Stimulated activated CD4-positive, alpha-beta T cell treated with anti-CD3 and anti-CD28 coated beads, Interleukin-15, amount 100 ng/mL, for 1 hour (primary cell): ENCODE measurements around the gene AGBL4.

Source experiments
- DNase-seq, 2 donors: peaks; one replicate each; pipeline ENCODE4 v3.0.0-alpha.2; 2020; ENCODE audit warnings: low read depth in 1 of 2, low spot score in 1 of 2

Gene AGBL4

DNA sequence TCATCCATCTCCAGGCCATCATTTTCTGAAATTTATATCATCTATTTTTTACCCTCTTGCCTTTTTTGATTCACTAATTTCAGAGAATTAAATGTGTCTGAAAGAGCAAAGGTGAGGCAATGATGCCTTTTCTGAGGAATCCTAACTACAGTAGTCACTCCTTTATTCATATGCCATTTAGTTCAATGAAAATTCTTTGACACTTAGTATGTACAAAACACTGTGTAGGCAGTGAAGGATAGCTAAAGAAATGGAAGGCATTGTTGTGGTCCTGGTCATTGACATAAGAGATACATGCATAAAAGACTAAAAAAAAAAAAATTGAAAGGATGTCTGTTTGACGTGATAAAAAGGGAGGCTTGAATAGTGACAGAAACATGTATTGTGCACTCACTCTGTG, 1075.2 kb downstream of the AGBL4 start:
- no peak for DNase-seq

DNA sequence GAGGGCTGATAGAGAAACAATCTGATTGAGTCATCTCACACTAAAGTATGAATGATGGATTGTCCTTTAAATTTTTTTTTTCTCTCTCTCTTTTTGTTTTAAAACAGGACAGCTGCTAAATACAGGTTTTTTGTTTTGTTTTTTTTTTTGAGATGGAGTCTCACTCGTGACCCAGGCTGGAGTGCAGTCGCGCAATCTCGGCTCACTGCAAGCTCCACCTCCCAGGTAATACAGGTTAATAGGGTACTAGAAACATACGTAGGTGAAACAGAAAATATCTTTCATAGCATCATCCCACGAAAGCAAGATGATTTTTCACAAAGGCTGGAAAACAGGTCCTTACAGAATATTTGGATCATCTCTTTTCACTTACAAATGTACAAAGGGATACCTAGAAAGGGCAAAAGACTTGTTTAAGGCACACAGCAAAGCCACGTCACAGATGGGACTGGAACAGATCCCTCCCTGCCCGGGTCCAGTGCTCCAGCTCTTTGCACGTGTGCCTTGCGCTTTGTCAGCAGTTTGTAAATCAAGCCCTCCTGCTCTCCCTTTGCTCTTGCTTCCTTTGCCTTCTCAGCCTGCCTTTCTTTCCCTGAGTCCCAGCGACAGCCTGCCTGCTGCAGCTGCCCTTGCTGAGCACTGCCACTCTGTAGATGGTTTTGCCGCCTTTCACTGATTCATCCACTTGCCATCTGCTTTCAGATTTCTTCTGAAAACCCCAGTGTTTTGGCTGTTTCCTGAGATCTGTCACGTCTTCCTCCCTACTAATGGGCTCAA, 1075.8 kb downstream of the AGBL4 start:
- no peak for DNase-seq

DNA sequence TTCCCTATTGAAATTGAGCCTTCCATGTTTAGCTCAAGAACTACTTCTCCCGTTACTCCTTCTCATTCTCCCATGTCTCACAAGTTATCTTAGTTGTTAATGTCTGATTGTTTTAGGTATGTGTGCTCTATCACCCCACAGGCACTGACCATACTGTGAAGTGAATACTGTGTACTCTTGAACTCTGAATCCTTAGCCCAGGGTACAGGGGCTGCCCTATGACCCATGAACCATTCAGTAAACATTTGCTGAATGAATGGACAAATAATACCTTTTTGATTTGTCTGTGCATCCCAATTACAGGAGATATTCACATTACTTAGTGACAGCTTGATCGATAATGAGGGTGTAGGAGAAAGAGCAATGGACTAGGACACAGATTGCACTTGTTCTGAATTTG, 1077.7 kb downstream of the AGBL4 start:
- DNase-seq = no peak

DNA sequence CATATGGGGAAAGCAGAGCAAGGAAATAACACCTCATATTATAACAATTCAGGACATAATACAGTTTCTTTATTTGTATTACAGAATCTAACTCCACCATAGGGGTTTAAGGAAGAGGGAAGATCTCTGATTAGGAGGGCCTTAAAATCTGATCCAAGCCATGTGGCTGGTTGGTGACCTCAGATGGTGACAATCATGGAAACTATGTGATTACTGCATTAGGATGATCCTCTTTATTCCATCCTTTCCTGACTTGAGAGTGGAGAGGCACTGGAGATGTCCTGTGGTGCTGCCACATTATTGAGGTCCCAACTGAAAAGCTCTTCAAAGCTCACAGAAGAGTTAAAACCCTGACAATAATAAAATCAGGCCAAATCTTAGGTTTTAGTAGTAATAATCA, 1078.9 kb downstream of the AGBL4 start:
- no peak for DNase-seq

DNA sequence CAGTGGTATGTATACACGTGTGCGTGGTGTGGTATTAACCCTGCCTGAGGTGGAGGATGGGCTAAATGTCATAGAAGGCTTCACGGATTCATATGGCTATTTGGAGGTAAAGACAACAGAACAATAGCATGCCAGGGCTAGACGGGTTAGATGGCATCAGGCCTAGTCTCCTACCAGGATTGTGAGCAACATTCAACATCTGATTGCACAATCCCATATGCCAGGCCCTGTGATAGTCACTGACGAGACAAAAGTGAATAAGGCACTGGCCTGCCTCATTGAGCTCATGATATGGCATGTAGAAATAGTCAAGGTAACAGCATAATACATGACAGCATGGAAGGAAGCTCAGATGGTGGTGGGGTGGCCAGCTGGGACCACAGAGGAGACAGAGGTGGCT, 1079.9 kb downstream of the AGBL4 start:
- DNase-seq = no peak

DNA sequence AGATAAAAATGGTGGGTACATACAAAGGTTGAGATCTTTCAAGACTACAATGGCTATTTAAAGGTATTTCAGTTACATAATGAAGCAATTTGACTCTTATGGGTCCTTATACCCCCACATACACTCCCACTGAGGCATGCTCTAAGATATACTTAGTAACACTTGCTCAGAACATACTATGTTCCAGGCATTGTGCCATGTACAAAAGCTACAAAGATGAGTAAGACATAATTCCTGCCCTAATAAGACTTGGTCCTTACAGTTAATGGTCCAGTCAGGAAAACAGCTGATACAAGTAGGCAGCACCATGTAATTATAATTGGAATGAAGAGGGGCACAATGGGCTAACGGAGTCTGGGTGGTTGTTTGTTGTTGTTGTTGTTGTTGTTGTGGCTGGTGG, 1080.4 kb downstream of the AGBL4 start:
- no peak for DNase-seq

DNA sequence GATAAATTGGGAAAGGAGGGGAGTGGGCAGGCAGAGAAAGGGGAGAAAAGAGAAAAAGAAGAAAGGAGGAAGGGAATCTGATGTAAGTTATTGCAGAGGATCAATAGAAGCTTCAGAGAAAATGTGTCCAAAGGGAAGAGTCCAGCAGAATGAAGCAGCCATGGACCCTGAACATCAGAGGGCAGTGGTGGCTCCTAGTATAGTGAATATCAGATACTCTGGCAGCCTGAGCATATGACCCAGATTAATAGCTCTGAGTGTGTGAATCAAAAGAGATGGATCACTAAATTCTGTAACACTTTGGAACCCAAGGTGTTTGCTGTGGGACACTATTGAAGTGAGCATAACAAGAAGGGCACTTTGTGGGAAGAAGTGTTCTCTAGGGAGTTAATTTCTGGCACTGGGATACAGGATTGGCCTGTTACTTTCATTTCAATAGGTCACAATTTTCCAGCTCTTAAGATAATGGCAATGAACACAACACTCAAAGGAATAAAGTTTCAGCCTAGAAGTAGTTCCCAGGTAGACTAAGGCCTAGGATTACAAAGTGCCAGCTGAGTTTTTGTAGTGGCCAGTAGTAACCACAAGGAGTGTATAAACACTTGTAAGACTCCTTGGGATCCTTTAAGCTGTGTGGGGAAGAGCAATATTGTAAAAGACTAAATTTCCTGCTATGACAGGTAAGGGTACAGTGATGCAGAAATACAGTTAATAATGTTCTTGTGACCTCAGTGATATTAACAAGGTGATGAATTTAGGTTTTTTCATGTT, 1082.6 kb downstream of the AGBL4 start:
- no peak for DNase-seq

DNA sequence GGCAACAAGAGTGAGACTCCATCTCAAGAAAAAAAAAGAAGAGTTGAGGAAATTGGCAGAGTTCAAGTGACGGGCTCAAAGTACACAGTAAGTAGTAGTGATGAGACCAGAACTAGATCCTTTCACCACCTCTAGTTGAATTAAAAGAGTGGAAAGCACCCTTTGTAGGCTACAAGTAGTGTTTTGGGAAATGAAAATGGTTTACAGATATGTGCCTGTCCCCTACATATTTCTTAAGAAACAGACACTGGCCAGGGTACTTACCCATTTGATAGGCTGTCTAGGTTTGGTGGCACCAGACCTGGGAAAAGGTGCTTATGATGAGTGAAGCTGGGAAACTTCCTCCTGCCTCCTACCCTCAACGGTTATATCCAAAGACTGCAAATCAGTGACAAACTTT, 1083.4 kb downstream of the AGBL4 start:
- DNase-seq = no peak

DNA sequence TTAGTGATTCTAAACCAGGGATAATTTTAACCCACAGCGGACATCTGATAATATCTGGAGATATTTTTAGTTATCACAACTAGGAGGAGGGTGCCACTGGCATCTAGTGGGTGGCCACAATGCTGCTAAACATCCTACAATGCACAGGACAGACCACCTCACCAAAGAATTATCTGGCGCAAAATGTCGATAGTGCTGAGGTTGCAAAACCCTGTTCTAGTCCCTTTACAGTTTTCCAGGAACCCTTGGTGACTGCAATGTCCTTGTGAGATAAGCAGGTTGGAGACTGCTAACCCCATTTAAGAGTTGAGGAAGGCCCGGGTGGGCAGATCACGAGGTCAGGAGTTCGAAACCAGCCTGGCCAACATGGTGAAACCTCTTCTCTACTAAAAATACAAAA, 1083.9 kb downstream of the AGBL4 start:
- no peak for DNase-seq

DNA sequence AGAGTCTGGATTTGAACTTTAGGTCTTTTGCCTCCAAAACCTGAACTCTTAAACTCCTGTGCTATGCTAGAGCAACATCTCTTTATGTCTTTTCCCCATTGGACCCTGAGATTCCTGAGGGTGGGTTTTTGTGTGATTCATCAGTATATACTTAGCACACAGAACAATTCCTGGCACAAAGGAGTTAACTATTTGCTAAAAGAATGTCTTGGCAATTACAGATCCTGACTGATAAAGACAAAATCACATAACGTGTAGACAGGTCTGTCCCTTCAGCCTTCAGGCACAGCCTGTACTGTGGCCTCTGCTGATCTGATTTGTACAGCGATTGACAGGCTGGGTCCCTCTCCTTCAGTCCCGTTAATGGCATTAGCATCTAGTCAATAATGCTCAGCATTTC, 1084.7 kb downstream of the AGBL4 start:
- DNase-seq = no peak

DNA sequence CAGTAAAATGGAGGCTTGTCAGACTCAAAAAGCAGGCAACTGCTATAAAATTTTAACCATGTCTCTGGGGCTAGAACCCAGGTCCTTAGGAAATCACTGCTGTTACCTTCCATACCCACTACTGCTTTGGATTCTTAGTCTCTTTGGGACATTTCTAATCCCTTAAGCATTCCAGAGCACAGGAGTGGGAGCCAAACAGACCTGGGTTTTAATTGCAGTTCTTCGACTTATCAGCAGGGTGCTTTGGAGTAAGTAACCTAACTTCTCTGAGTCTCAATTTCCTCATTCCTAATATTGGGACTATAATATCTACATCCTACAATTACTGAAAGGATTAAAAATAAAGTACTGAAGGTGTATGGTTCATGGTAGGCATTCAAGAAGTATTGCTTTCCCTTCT, 1086.0 kb downstream of the AGBL4 start:
- DNase-seq = no peak

DNA sequence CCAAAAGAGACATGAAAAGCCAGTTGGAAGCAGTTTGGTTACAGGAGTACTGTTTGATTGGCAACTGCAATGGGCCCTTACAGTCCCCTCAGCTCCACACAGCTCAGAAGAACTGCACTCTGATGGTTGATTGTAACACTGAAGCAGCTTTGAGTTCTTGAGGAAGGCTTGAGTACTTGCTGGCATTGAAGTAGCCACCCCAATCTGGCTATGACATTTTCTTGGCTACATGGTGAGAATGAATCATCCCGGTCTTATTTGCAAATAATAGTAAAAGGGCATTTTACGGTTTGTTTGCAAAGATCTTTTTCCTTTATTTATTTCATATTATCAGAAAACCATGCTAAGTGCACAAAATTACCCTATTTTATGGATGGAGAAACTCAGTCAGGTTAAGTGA, 1087.3 kb downstream of the AGBL4 start:
- DNase-seq = no peak

DNA sequence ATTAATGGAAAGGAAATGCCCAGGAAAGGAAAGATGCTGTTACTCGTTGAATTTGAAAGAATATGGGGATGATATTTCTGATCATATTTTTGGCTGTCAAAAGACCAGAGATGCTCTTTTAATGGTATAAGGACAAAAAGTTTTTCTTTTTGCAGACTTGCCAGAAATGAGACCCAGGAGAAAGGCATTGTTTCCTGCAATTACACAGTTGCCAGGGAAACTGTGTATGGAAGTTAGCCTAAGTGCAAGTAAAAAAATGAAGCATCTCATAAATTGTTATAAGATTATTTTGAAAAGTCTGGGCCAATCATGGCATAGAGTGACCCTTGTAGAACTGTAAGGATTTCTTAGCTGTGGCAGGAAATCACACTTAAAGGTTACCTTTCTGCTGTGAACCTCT, 1091.4 kb downstream of the AGBL4 start:
- DNase-seq = no peak

DNA sequence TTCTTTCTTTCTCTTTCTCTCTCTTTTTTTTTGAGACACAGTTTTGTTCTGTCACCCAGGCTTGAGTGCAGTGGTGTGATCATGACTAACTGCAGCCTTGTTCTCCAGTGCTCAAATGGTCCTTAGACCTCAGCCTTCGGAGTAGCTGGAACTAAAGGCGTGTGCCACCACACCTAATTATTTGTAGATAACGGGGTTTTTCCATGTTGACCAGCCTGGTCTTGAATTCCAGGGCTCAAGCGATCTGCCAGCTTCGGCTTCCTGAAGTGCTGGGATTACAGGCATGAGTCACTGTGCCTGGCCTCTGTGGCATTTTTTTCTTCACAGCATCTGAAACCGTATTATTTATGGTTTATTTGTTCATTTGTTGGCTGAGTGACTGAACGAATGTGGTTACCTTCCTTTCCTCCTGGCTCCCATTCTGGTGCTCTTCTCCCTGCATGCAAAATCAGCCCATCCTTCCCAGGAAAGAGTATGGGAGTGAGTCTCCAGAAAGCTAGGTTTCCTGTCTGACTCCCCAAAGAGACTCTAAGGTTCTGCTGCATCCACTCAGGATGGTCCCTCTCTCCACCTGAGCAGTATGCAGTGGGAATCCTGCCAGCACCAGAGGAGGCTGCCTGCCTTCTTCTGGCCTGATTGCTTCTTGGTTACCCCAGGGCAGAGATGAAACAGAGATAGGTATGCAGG, 1092.1 kb downstream of the AGBL4 start:
- DNase-seq = no peak

DNA sequence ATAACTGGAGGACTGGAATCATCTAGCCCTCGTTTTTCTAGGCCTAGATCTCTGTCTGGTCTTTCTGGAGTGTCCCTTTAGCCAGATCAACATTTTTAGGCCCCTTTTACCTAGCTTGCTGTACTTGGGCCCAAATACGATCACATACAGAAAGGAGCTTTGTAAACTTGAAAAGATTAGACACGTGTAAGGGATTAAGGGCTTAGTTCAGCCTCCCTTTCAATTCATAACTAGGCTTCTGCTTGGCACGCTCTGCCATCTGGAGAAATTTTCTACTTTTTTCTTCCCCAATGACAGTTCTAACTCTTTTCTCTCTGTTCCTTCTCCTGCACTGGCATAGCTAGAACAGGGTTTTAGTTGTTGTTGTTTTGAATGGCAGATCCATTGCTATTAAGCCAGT, 1093.7 kb downstream of the AGBL4 start:
- no peak for DNase-seq

DNA sequence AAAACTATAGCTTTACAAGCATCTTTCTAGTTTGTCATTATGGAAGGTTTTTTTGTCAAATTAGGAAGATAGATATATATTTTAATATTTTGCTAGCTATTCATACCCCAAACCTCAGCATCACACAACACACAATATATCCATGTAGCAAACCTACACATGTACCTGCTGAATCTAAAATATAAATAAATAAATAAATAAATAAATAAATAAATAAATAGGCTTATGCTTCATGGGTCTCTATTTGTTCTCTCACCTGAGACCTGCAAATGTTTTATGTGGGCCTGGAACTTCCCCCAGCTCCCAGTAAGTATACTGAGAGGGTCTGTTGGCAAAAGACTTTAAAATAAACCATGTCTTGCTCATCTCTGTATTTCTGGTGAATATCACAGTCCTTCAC, 1099.7 kb downstream of the AGBL4 start:
- no peak for DNase-seq

DNA sequence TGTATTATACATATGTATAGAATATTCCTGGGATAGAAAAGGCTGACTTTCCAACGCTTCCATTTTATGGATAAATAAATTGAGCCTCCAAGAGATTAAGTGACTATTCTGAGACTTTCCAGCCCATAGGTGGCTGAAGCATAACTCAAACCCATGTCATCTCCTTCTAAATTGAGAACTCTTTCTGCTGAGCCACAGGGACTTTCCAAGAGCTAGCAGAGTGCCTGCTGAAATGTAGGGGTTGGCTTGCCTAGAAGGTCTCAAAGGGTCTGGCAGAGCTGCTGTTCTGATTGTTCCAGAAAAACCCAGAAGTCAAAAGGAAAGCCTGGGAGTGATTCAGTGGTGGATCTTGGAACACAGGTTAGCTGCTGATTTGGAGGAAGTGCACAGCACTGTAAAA, 1100.6 kb downstream of the AGBL4 start:
- no peak for DNase-seq

DNA sequence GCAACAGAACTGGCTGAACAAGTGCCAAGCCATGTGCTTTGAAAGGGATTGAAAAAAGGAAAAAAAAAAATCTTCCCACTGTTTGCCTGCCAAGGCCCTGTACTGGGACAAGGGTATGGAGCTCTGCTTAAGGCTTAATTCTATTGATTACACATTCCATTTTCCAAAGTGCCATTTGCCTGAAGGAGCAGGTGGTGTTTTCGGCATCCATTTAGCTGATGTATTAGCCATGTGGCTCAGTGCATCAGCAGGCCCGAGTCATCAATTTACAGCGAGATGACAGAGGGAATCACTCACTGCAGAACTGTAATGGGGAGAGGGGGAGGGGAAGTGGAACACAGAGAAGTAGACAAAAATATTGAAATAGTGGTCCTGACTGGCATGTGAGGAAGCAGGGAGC, 1102.9 kb downstream of the AGBL4 start:
- no peak for DNase-seq

DNA sequence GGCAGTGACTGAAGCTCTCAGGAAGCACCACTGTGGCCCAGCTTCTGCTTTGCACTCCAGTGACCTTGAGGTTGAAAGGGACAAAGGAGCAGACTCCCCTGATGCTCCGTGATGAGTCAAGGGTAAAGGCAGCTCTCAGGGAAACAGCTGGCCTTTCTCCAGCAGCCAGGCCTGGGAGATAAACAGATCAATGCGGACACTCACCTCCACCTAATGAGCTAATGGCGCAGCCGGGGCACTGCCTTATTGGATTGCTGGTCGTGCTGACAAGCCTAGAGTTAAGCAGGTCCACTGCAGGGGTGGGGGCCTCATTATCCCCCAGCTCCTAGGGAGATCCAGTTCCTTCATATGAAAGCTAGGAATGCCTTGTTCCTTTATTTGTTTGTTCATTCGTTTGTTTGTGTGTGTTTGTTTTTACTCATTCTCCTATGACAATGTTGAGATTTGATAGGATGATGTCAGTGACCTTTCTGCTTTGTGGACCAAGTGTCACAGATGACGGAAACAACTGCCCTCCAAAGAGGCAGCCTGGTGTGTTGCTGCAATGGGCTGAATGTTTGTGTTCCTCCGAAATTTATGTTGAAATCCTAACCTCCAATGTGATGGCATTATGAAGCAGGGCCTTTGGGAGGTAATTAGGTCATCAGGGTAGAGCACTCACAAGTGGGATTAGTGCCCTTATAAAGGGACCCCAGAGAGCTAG, 1105.7 kb downstream of the AGBL4 start:
- DNase-seq = no peak

DNA sequence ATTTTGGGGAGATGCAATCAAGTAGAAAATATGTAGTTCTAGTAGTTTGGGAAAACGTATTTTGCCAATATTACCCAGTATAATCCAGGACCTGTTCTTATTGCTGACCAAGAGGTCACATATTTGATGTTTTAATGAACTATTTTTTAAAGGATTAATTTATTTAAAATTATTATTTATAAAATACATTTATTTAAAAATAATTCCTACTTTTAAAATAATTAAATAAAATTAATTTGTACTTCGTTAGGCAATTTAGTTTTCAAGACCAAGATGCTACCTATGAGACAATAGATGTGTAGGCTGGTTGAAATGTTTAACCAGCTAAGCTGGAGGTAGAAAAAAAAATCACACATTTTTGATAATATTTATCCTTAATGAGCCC, 1106.7 kb downstream of the AGBL4 start:
- no peak for DNase-seq
